Measurements from ENCODE around the gene ATOX1. TPM values are rescaled to one million over a fixed set of nuclear protein-coding genes. Genes with fewer than 3 reads are reported as not detected.
A peak's percentile ranks its signal among the peaks of the same experiment; 100 is the strongest.

ATOX1 gene
- total and polyA plus RNA-seq, 2 donors = 30.8 to 121 TPM

DNA sequence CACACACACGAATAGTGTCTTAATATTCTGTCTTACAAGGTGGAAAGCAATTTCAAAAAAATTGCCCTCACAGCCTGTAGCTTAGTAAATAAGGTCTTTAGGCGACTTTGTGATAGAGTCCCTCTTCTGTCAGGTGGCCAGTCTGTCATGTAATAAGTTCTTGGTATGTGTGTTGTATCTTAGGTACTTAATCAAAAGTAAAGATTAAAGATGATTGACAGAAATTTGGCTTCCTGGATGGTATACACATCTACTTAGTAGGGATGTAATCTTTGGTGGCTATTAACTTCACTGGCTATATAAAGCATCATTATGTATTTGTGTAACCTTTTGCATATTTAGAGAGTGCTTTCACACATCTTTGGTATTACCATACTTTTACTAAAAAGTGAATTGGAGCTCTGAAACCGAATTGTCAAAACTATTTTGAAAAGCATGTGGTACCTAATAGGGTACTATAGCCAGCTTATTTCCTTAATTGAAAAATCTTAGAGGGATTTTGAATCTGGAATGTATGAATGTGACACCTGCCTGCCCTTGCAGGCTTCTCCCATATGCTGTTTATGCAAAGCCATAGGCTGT is 16.7 kb upstream of the ATOX1 start:
- H3K4me1 ChIP-seq (ENCODE audit: insufficient read depth) = no peaks in the 10 kb centered on the region
- no peak for DNase-seq (ENCODE audit: extremely low spot score)
- no peak overlapping the region for H3K4me3 ChIP-seq (ENCODE audit: low read depth, low read length)
- H3K27ac ChIP-seq (ENCODE audit: low read depth) = no peak overlapping the region
- WGBS = 41% methylated on average over 3 of the region's 3 CpGs
- H3K36me3 ChIP-seq (ENCODE audit: insufficient read depth) = no peaks in the 10 kb centered on the region

GRCh38 chr5:151773951-151774350 is 15.5 kb upstream of the ATOX1 start:
- Histone ChIP-seq H3K4me3 (ENCODE audit: low read depth, low read length) (peak overlapping the region; percentile 24), H3K36me3 (ENCODE audit: insufficient read depth) (no peaks in the 10 kb centered on the region), H3K4me1 (ENCODE audit: insufficient read depth) (no peaks in the 10 kb centered on the region), H3K27ac (ENCODE audit: low read depth) (no peak overlapping the region)
- DNase-seq (ENCODE audit: extremely low spot score) = no peak
- 2% methylated on average over 3 of the region's 3 CpGs for WGBS

GRCh38 chr5:151772846-151773561 is 14.6 kb upstream of the ATOX1 start:
- WGBS = under 1% methylated on average over 18 of the region's 18 CpGs
- Histone ChIP-seq H3K36me3 (ENCODE audit: insufficient read depth) (no peaks in the 10 kb centered on the region), H3K27ac (ENCODE audit: low read depth) (no peak overlapping the region), H3K4me1 (ENCODE audit: insufficient read depth) (no peaks in the 10 kb centered on the region), H3K4me3 (ENCODE audit: low read depth, low read length) (peak overlapping the region; percentile 82)
- no peak for DNase-seq (ENCODE audit: extremely low spot score)

DNA sequence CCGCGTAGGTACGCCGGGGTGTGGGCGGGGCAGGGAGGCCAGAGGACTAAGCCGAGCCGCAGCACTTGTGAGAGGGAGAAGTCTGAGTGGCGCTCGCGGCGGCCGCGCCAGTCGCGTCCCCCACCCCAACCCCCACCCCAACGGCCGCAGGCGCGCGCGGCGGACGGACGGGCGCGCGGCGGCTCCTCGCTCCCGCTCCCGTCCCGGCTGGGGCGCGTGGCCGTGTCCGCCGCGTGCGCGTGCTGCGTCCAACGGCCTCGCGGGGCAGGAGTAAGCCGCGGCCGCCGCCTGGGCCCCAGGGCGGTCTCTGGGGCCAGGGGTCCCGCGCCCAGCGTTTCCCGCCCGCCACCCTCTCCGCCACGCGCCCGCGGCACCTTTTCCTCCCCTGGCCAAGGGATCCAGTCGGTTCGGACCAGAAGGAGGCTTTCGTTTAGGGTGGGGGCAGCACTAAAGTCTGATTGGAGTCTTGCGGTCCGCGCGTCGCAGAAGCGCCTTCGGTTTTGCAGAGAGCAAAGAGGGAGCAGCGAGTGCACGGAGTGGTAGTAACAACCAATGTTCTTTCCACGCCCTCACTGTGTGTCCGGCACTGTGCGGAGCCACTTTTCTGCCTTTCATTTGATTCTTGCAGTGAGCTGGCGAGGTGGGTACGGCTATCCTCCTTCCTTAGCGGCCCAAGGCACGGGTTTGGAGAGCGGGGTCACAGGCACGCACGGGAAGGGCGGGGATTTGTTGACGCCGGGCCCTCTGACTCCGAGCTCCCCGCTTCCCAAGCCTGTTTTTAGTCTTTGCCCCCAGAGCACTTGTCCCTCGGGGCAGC is 13.8 kb upstream of the ATOX1 start:
- H3K4me1 ChIP-seq (ENCODE audit: insufficient read depth) = no peaks in the 10 kb centered on the region
- peak overlapping the region; percentile 87 for H3K27ac ChIP-seq (ENCODE audit: low read depth)
- H3K36me3 ChIP-seq (ENCODE audit: insufficient read depth) = no peaks in the 10 kb centered on the region
- WGBS = under 1% methylated on average over 87 of the region's 87 CpGs
- H3K4me3 ChIP-seq (ENCODE audit: low read depth, low read length) = peak overlapping the region; percentile 82
- DNase-seq (ENCODE audit: extremely low spot score) = no peak

- H3K36me3 ChIP-seq (ENCODE audit: insufficient read depth) = no peaks in the 10 kb centered on the region
- H3K4me3 ChIP-seq (ENCODE audit: low read depth, low read length) = peak within 1 kb of the TSS; percentile 82
- no peaks in the 10 kb centered on the region for H3K4me1 ChIP-seq (ENCODE audit: insufficient read depth)
- under 1% methylated on average over 49 of the region's 49 CpGs for WGBS
- DNase-seq (ENCODE audit: extremely low spot score) = peak; percentile 100
- peak within 1 kb of the TSS; percentile 99 for H3K27ac ChIP-seq (ENCODE audit: low read depth)
Measured at GRCh38 chr5:151771259-151772028, 13.0 kb upstream of the ATOX1 start, which contains the start of gene G3BP1. Gene G3BP1, plus strand, starts transcription at chr5:151771954. Its CDS starts 14,667 bp downstream, at chr5:151786621.

DNA sequence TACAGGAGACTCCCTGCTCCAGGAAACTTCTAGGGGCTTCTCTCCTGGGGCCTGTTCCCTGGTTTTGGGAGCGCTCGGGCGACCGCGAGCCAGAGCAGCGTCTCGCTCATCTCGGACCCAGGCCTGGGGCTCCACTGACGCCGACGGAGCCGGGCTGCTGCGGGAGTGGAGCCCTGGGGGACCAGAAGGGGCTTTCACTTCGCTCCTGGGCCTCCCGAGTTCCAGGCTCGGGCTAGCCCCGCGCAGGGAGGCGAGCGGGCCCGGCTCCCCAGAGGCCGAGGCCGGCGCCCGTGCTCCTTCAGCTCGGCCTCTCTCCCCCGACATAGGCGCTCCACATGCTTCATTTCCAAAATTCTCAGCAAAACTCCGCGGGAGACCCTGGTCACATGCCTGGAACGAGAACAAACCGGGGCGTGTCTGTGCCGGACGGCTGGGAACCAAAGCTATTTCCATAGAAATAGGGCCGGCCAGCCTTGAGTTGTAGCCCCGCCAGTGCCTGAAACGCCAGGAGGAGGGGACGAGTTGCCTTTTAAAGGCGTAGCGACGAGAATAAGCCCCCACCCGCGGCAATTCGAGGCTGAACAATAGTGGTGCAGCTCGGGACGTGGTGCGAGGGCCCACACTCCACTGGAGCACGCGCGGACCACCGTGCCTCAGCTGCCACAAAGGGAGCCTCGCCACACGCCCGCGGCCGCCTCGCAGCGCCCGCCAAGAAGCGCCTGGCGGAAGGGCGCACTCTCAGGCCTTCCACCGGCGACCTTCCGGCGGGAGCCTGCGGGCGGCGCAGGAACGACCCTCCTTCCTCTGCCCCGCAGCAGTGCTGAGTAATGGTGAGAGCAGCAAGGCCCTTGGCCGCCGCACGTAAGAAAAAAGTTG is 12.2 kb upstream of the ATOX1 start:
- peak; percentile 60 for DNase-seq (ENCODE audit: extremely low spot score)
- Histone ChIP-seq H3K27ac (ENCODE audit: low read depth) (peak overlapping the region; percentile 99), H3K4me1 (ENCODE audit: insufficient read depth) (no peaks in the 10 kb centered on the region), H3K36me3 (ENCODE audit: insufficient read depth) (no peaks in the 10 kb centered on the region), H3K4me3 (ENCODE audit: low read depth, low read length) (peak overlapping the region; percentile 47)
- WGBS = 4% methylated on average over 75 of the region's 75 CpGs

- no peak for DNase-seq (ENCODE audit: extremely low spot score)
- H3K36me3 ChIP-seq (ENCODE audit: insufficient read depth) = no peaks in the 10 kb centered on the region
- no peaks in the 10 kb centered on the region for H3K4me1 ChIP-seq (ENCODE audit: insufficient read depth)
- no peak overlapping the region for H3K4me3 ChIP-seq (ENCODE audit: low read depth, low read length)
- H3K27ac ChIP-seq (ENCODE audit: low read depth) = no peak overlapping the region
Measured at GRCh38 chr5:151766975-151767374, 8.5 kb upstream of the ATOX1 start.

GRCh38 chr5:151764801-151765200 is 6.4 kb upstream of the ATOX1 start:
- H3K4me3 ChIP-seq (ENCODE audit: low read depth, low read length) = no peak overlapping the region
- no peak for DNase-seq (ENCODE audit: extremely low spot score)
- H3K27ac ChIP-seq (ENCODE audit: low read depth) = no peak overlapping the region
- no peaks in the 10 kb centered on the region for H3K4me1 ChIP-seq (ENCODE audit: insufficient read depth)
- no peaks in the 10 kb centered on the region for H3K36me3 ChIP-seq (ENCODE audit: insufficient read depth)

- Histone ChIP-seq H3K4me3 (ENCODE audit: low read depth, low read length) (peak overlapping the region; percentile 73), H3K27ac (ENCODE audit: low read depth) (no peak overlapping the region), H3K4me1 (ENCODE audit: insufficient read depth) (no peaks in the 10 kb centered on the region), H3K36me3 (ENCODE audit: insufficient read depth) (no peaks in the 10 kb centered on the region)
- under 1% methylated on average over 11 of the region's 11 CpGs for WGBS
- DNase-seq (ENCODE audit: extremely low spot score) = no peak
Measured at GRCh38 chr5:151758141-151758429, 346 bp downstream of the ATOX1 start.

DNA sequence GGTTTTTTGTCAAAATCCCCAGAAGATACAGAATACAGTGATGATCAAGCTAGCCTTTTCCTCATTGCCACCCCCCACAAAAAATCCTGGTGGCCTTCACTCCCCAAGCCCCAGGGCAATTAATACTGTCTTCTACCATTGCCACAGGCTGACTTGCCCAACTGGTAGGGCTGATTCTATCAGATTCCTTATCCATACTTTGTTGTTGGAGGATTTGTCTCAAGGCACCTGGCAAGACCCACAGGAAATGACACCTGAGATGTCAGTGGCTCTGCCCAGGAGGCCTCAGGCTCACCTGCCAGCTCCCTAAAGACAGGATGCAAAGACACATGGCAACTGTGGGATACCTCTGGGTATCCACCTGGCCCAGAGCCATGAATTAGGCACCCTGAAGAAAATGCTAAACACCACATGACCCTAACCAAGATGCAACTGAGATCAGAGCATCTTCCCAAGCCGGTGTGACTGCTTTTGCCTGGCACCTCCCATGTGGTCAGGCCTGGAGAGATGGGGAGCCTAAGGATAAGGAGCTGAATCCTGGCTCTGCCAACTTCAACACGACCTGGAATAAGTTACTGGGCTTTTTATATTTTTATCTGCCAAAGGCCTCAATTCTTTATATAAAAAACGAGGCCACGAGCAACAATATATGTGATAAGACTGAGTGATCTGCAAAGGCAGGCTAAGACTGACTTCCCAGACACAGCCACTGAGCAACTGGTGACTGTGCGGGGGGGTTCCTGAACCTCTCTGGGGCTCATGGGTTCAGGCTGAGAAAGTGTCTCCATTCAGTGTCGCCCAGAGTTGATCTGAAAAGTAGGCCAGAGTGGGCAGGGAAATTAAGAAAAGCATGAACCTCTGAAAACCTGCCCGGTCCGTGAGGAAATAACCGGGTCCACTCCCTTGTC is 944 bp downstream of the ATOX1 start:
- Histone ChIP-seq H3K4me3 (ENCODE audit: low read depth, low read length) (peak overlapping the region; percentile 73), H3K36me3 (ENCODE audit: insufficient read depth) (no peaks in the 10 kb centered on the region), H3K4me1 (ENCODE audit: insufficient read depth) (no peaks in the 10 kb centered on the region), H3K27ac (ENCODE audit: low read depth) (no peak overlapping the region)
- 15% methylated on average over 9 of the region's 9 CpGs for WGBS
- no peak for DNase-seq (ENCODE audit: extremely low spot score)

GRCh38 chr5:151755383-151755782 is 3.0 kb downstream of the ATOX1 start:
- Histone ChIP-seq H3K27ac (ENCODE audit: low read depth) (no peak overlapping the region), H3K36me3 (ENCODE audit: insufficient read depth) (no peaks in the 10 kb centered on the region), H3K4me3 (ENCODE audit: low read depth, low read length) (no peak overlapping the region), H3K4me1 (ENCODE audit: insufficient read depth) (no peaks in the 10 kb centered on the region)
- no peak for DNase-seq (ENCODE audit: extremely low spot score)
- 91% methylated on average over 3 of the region's 3 CpGs for WGBS

DNA sequence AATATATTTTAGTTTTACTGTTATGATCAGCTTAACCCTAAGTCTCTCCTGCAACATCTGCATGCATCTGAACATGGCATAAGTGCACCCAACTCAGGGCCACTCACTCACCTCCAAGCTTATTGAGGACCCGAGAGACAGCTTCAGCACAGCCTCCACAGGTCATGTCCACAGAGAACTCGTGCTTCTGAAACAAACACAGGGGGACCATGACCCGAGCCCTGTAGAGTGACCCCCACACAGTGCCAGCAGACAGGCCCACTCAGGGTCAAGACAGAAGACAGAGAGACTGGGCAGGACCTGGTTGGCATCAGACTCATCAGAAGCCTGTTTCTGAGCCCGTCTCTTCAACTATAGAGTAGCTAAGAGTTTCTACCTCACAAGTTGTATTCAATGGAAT is 6.8 kb downstream of the ATOX1 start:
- H3K27ac ChIP-seq (ENCODE audit: low read depth) = no peak overlapping the region
- no peak overlapping the region for H3K4me3 ChIP-seq (ENCODE audit: low read depth, low read length)
- WGBS = 92% methylated on average over 4 of the region's 4 CpGs
- no peak for DNase-seq (ENCODE audit: extremely low spot score)
- H3K4me1 ChIP-seq (ENCODE audit: insufficient read depth) = peaks cover 1% of the 10 kb centered on the region
- H3K36me3 ChIP-seq (ENCODE audit: insufficient read depth) = no peaks in the 10 kb centered on the region

All from urinary bladder (tissue), 4 donors.